ENCODE results near the gene NOL6. TPM values are rescaled to one million over a fixed set of nuclear protein-coding genes. Genes with fewer than 3 reads are reported as not detected.
A peak's percentile ranks its signal among the peaks of the same experiment; 100 is the strongest.

The NOL6 gene
- total and polyA plus RNA-seq, 10 of the 15 experiments (the other 5 are each of a cell fraction or from before 2014, with no cell fraction given) = 8.3 to 53.2 (median 33.1) TPM

DNA sequence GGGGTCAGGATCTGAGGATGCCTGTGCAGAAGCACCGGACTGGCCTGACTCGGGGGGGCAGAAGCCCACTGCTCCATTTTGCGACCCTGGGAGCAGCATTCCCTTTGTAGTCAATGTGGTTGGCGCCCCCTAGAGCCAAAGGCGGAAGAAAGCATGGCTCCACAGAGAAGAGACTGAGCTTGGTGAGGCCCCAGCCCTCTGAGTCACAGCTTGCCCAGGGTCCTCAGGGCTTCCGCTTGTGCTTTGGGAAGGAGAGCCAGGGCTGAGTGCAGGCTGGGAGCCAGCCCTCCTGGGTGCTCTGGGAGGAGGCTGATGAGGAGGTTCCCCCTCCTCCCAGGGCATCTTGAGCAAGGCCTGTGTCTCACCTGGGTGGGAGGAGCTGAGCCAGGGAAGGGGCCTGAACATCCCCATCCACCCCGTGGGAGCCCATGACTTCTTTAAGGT is 20.9 kb downstream of the NOL6 start:
- Histone ChIP-seq H3K27ac (ENCODE audit: control insufficient read depth, insufficient read depth) (no peak overlapping the region), H3K36me3 (ENCODE audit: control insufficient read depth in 2 of 2, insufficient read depth in 2 of 2, low read length in 1 of 2) (no peaks in the 10 kb centered on the region; a peak in 1 of 4 replicates), H2AFZ (ENCODE audit: control insufficient read depth, low read depth, low read length) (peak overlapping the region; percentile 15; the same call in 1 of the 2 replicates), H3K27me3 (replicated peaks in 1 of 2; ENCODE audit: control insufficient read depth in 2 of 2, insufficient read depth in 2 of 2, low read length in 1 of 2) (0 out of 4 replicates have a peak, but pooled peaks cover 0 to 1% of the 10 kb centered on the region in 2 experiments), H3K4me2 (ENCODE audit: control insufficient read depth, insufficient read depth) (peak overlapping the region; percentile 15; the same call in 1 of the 2 replicates), H3K9ac (ENCODE audit: control insufficient read depth, insufficient read depth, low read length) (no peak overlapping the region), H3K79me2 (ENCODE audit: control insufficient read depth, insufficient read depth, low read length) (no peaks in the 10 kb centered on the region), H4K20me1 (ENCODE audit: control insufficient read depth, insufficient read depth) (no peaks in the 10 kb centered on the region), H3K4me1 (ENCODE audit: control insufficient read depth, insufficient read depth, low read length) (peaks cover 32% of the 10 kb centered on the region), H3K9me3 (replicated peaks; ENCODE audit: control insufficient read depth, insufficient read depth, low read length) (no peaks in the 10 kb centered on the region), H3K4me3 (no peak overlapping the region)
- ATAC-seq (peak; percentile 84), FAIRE-seq (peak; percentile 56), DNase-seq (ENCODE audit: low read depth, low spot score) (no peak)
- POLR2A ChIA-PET = interaction anchor here (2.8 kb wide), 1 partner anchor 21 kb away, joined by 12 read pairs; the partner anchor contains the start of gene NOL6
- CTCF ChIA-PET = interaction anchor here (0.6 to 8.9 kb wide), 27 partner anchors 10 to 492 kb away, joined by 3 to 154 read pairs (median 5); partner anchors contain the start of genes AQP7 and NOL6
- intact Hi-C loops (cut with micrococcal nuclease; ENCODE audit: unreplicated experiment) = loop anchor here (10.0 kb wide), 1 partner anchor 168 kb away; no protein-coding TSS in a partner anchor
- no TSS peak for BruUV-seq (replicated peaks)
- SMC1A ChIA-PET (ENCODE audit: uncharacterized antibody, unreplicated experiment) = interaction anchor here (0.7 to 3.2 kb wide), 13 partner anchors 11 to 166 kb away, joined by 3 to 20 read pairs (median 4); partner anchors contain the start of genes NFX1 and NOL6
- in situ Hi-C loops (cut with MboI) = no loop called here
- no peak for TF ChIP-seq NFXL1 (IDR thresholded peaks at IDR 0.05; ENCODE audit: borderline replicate concordance)
- TF ChIP-seq YY1 (IDR thresholded peaks at IDR 0.05; ENCODE audit: low read depth, low read length) = peak; percentile 57
- TF ChIP-seq, protein P1, sequence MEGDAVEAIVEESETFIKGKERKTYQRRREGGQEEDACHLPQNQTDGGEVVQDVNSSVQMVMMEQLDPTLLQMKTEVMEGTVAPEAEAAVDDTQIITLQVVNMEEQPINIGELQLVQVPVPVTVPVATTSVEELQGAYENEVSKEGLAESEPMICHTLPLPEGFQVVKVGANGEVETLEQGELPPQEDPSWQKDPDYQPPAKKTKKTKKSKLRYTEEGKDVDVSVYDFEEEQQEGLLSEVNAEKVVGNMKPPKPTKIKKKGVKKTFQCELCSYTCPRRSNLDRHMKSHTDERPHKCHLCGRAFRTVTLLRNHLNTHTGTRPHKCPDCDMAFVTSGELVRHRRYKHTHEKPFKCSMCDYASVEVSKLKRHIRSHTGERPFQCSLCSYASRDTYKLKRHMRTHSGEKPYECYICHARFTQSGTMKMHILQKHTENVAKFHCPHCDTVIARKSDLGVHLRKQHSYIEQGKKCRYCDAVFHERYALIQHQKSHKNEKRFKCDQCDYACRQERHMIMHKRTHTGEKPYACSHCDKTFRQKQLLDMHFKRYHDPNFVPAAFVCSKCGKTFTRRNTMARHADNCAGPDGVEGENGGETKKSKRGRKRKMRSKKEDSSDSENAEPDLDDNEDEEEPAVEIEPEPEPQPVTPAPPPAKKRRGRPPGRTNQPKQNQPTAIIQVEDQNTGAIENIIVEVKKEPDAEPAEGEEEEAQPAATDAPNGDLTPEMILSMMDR (IDR thresholded peaks at IDR 0.05 in 2 of 3, conservative IDR thresholded peaks at IDR 0.05 in 1 of 3; ENCODE audit: control insufficient read depth in 2 of 3, extremely low read depth in 1 of 3, insufficient read depth in 1 of 3, low read depth in 3 of 3, low read length in 3 of 3) = peak; percentile 52 to 78 (median 70)
- TF ChIP-seq HDGF (IDR thresholded peaks at IDR 0.05) = 0 out of 2 replicates have a peak, but pooled peaks have one; percentile 34
- peak; percentile 40; the same call in 1 of the 2 replicates for TF ChIP-seq EED (IDR thresholded peaks at IDR 0.05; ENCODE audit: low read depth)
- TF ChIP-seq IKZF1 (conservative IDR thresholded peaks at IDR 0.05) = 0 out of 2 replicates have a peak, but pooled peaks have one; percentile 26
- peak; percentile 15; the same call in 1 of the 2 replicates for TF ChIP-seq SMC3 (IDR thresholded peaks at IDR 0.05; ENCODE audit: borderline replicate concordance, low read length)
- no peak for TF ChIP-seq POU2F2 (IDR thresholded peaks at IDR 0.05; ENCODE audit: borderline replicate concordance, low read depth, low read length)
- TF ChIP-seq RAD21 (IDR thresholded peaks at IDR 0.05; ENCODE audit: insufficient read depth, low read depth, low read length) = peak; percentile 60
- RAD21 ChIA-PET (ENCODE audit: unreplicated experiment) = interaction anchor here (0.6 to 2.9 kb wide), 12 partner anchors 12 to 304 kb away, joined by 3 to 18 read pairs (median 6); partner anchors contain the start of genes NFX1 and NOL6
- WGBS (ENCODE audit: insufficient coverage, insufficient replicate concordance, low lambda C conversion rate, missing lambda C conversion rate) = 2% methylated on average over 7 of the region's 7 CpGs

Data from GM12878 (cell line).